GM12892 (cell line): Measurements from ENCODE around the gene PSMC3IP.

ENCODE experiments used
- DNase-seq: peaks from one replicate; pipeline ENCODE4 v3.0.0; 2011; ENCODE audit not compliant: insufficient read length
- FAIRE-seq: peaks from 2 replicates; lab custom pipeline; 2011; peaks lifted over from hg19 to GRCh38; lab: Jason Lieb, UNC
- POLR2A ChIP-seq: IDR thresholded peaks from 2 replicates; pipeline ENCODE4 v1.6.1; 2011; ENCODE audit warnings: low read depth, low read length, control low read depth
- POLR2AphosphoS5 ChIP-seq: IDR thresholded peaks from 2 replicates; pipeline ENCODE4 v1.6.1; 2011; ENCODE audit warnings: low read depth, low read length, control low read depth
- TAF1 ChIP-seq: IDR thresholded peaks from 2 replicates; pipeline ENCODE4 v1.6.1; 2011; ENCODE audit warnings: low read depth, mild to moderate bottlenecking, control low read depth, low read length, borderline replicate concordance

Gene PSMC3IP

DNA sequence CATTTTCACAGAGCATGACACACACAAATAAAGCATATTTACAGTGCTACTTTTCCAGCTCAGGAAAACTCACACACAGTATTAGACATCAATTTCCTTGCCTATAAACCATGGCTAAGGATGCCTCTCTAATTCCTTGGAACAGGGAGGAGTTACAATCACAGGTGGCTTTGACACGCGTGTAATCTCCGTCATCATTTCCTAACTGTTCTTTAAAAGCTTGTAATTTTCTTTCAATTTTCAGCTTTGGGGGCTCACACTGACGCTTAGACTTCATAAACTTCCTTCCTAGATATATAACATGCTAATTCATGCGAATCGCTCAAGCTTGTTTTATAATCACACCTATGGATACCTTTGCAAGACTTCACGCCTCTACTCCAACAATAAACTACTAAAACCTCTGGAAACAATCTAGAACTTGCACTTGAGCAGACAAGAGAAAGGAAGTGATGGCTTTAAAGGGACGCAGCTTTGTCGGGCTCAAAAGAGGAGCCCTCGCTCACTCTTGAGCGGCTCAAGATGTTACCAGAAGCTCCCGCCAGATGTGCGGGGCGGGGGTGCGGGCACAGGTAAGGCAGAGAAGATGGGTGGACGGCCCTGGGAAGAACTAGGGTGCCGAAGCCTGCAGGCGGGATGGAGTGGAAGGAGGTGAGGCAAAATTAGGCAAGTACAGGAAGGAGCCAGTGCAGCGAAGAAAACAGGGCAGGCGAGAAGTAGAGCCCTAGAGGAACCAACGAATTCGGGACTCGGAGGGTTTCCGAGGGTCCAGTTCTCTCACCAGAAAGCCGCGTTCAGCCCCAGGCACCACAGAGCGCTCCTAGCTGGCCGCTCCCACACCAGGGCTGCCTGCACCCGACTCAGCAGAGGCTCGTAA, 31.0 kb upstream of the PSMC3IP start:
- TF ChIP-seq TAF1 = no peak
- no peak for TF ChIP-seq POLR2AphosphoS5
- FAIRE-seq = peak; percentile 27

DNA sequence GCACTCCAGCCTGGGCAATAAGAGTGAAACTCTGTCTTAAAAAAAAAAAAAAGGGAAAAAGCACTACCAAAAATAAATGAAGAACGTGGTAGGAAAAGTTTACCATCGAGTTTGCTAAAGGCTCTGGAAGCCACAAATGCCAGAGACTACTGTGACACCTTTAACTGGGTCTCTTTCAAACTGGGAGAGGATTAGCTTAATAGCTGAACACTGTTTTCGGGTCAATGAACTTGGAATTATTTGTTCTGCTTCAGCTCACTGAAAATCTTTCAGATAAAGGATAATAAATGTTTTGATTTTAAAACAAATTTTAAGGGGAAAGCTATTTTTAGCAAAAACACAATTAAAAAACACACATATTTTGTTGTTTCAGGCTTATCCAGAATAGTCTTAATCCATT, 30.2 kb upstream of the PSMC3IP start:
- TF ChIP-seq POLR2AphosphoS5 (no peak), TAF1 (no peak), POLR2A (no peak)
- no peak for FAIRE-seq
- DNase-seq = no peak

More for the DNA sequence above, 31.0 kb upstream of the PSMC3IP start:
- DNase-seq = no peak

DNA sequence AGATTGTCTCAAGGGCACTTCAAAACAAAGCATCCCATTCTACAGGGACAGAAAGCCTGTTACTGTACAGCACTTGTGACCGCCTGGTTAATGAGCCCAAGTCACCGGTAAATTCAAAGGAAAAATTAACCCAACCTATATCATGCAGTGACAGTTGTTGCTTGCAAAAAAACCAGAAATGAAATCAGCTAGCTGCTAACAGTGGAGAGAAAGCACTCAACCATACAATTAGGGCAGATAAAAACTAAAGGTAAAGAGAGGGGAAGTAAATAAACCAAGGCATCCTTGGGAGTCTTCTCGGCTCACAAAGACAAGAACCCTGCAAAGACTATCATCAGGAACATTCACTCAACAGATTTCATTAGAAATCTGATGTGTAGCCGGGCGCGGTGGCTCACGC, 25.8 kb upstream of the PSMC3IP start:
- no peak for TF ChIP-seq POLR2AphosphoS5
- no peak for TF ChIP-seq TAF1
- TF ChIP-seq POLR2A = no peak
- FAIRE-seq (no peak), DNase-seq (no peak)

DNA sequence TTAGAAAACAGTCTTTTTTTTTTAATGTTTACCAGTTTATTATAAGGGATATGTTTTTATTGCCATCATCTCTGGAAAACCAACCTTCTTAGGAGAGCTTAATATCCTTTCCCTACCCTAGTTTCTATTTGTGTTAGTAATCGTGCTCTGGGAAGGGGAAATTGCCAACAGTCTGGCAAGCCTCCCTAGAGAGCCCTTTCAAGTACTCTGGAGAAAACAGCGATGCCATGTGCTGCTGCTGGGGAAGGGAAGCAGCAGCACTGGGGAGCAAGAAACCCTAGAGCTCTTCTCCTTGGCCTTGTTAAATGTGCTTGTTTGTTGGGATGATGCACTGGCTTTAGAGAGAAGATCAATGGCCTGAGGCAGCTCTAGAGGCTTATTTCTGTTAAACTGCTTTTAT, 21.4 kb upstream of the PSMC3IP start:
- FAIRE-seq (no peak), DNase-seq (no peak)
- TF ChIP-seq POLR2AphosphoS5 (no peak), POLR2A (no peak), TAF1 (no peak)

DNA sequence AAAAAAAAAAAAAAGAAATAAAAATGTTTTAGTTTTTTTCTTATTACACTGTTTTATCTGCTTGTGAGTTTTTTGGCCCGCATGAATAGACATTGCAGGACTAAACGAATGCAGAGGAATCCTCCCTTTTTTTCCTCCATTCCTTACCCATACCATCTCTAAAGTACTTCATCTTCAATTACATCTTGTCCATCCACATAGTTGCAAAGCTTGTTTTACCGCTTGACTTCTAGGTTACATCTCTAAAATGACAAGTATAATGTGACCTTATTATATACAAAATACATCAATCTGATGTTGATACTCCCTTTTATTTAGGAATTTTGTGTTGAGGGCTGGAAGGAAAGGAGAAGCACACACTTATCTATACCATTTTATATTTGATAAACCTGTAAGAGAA, 18.9 kb upstream of the PSMC3IP start:
- no peak for FAIRE-seq
- no peak for TF ChIP-seq POLR2AphosphoS5
- no peak for TF ChIP-seq POLR2A
- no peak for TF ChIP-seq TAF1
- no peak for DNase-seq

DNA sequence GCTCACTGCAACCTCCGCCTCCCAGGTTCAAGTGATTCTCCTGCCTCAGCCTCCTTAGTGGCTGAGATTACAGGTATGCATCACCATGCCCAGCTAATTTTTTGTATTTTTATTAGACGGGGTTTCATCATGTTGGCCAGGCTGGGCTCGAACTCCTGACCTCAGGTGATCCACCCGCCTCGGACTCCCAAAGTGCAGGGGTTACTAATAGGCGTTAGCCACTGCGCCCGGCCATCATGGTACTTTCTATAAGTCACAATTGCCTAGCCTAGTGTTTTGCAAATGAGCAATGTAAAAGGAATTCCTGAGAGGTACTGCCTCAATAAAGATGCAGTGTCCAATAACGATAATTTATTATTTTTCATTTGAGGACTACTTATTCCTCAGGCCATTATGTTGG, 13.9 kb upstream of the PSMC3IP start:
- DNase-seq = no peak
- no peak for TF ChIP-seq POLR2AphosphoS5
- no peak for TF ChIP-seq TAF1
- no peak for TF ChIP-seq POLR2A
- no peak for FAIRE-seq

DNA sequence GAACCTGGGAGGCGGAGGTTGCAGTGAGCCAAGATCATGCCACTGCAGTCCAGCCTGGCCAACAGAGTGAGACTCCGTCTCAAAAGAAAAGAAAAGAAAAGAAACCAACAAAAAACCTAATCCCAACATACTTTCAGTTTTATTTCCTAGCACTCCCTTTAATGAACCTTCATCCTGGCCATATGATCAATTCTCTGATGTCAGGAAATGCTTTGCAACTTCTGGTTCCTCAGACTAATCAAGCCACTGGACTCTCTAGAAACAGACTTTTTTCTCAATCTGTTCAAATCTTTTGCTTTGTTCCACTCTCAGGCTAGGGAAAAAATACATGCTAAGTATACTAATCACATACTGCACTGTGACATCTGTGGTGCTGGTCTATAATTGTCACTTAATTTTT, 13.4 kb upstream of the PSMC3IP start:
- no peak for FAIRE-seq
- no peak for DNase-seq
- TF ChIP-seq POLR2A (no peak), POLR2AphosphoS5 (no peak), TAF1 (no peak)

DNA sequence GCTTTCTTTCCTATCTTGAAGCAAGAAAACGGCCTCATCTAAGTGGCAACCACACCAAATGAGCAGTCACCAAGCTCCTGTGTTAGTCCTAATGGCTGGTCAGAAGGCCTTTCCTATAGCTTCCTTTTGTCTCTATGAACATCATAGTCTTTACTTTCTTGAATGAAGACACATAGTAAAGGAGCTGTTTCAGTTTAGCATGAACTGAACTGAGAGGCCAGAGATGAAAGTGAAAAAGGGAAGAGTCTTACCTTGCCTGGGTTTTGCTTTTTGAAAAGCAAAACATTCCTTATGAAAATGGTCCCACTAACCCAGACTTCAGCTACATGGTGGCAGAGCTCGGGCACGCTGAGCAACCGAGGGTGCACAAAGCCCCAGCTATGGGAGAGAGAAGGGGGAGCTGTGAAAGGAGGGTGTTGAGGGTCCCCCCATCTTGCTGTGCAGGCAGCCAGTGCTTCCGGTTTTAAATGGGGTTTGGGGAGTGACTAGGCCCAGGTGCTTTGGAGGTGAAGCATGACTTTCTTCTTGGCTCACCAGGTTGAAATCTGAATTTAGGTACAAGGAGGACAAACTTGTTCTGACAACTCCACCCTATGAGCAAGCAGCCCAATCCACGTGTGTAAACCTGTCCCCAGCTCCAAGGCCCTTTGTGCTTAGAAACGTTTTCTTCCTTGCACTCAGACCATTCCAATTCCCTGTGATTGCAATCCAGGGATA, 9.1 kb upstream of the PSMC3IP start:
- DNase-seq (peak; percentile 57), FAIRE-seq (peak; percentile 88)
- TF ChIP-seq TAF1 (no peak), POLR2A (no peak)

DNA sequence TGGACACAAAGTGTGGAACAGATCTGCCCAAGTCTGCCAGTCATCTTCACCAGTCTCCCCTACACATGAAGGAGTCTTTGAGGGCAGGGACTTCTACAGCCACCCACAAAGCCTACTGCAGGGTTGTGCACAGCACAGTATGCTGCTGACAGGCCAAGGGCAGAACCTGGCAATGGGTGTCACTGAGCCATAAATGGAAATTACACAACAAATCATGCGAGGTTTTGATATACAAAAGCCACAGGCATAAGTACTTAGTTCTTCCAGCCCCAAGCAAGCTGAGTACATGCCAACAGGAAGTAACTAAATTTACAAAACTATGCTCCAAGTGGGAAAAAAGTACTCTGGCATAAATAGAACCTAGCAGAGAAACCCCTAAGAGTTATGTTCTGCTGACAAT, 7.8 kb upstream of the PSMC3IP start:
- FAIRE-seq = no peak
- no peak for DNase-seq
- TF ChIP-seq POLR2AphosphoS5 (no peak), POLR2A (no peak), TAF1 (no peak)

DNA sequence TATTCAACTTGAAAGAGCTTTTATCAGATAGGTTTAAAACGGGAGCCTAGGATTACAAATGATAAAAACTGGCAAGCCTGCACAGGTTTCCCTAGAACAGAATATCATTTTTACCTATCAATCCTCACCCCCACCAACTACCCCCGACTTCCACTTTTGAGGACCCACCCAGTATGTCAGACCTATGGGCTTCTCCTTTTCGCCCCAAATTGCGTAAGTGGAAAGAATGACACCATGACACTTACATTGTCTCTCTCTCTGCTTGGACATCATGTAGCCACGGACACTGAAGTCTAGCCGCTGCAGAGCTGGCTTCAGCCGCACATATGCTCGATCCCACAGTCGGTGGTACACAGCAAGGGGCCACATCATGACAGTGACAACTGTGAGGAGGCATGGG, 7.4 kb upstream of the PSMC3IP start:
- TF ChIP-seq POLR2AphosphoS5 = no peak
- no peak for TF ChIP-seq TAF1
- TF ChIP-seq POLR2A = no peak
- FAIRE-seq (no peak), DNase-seq (no peak)

DNA sequence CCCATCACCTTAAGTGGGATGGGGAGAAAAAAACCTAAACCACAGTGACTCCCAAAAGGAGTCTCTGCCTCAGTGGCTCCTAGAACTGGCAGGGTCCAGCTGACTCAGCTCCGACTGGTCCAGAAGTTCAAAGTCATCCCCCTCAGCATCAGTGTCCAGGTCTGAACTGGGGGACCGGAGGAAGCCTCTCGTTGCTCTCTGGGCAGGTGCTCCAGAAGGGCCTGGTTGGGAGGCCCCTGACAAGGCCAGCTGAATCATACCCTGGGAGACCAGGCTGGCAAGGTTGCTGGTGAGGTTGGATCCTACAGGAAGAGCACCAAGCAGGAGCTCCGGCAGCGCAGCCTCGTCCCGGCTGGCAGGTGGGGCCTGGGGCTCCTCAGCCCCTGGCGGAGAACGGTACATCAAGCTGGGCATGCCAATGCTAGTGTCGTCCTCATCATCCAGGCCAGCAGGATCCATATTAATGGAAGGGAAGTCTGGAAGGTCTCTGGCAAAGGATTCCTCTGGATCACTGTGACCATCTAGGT, 4.3 kb upstream of the PSMC3IP start:
- DNase-seq = no peak
- no peak for FAIRE-seq
- no peak for TF ChIP-seq POLR2A
- no peak for TF ChIP-seq TAF1
- no peak for TF ChIP-seq POLR2AphosphoS5

DNA sequence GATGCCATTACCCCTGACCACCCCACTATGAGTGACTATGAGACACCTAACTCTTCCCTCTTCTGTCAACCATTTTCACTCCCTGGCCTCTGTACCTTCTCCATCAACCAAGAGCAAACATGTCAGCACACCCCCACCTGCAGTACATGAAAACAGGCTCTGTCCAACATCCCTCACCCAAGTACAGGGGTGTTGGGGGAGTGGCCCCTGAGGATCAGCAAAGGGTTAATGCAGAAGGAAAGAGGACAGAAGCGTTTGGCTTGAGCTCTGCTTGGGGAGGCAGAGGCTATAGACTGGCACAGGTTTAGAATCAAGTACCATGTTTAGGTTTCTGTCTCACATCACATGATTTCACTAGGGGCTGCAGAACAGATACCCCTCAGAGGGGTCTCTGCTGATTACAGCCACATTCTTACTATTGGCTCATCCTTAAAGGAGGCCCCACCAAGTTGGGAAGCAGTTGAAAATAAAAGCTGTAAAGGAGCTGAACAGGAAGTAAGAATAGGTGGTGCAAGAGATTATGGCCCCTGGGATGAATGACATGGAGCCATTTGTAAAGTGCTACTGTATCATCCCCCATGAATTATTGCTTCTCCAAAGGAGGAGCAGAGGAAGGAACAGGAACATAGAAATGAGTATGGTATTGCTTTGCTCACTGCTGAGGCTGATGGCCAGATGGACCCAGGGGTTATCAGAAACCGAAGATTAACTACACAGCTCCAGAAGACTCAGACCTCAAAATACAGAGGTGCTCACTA, 2.4 kb upstream of the PSMC3IP start:
- no peak for DNase-seq
- FAIRE-seq = no peak
- no peak for TF ChIP-seq TAF1
- TF ChIP-seq POLR2A = no peak
- TF ChIP-seq POLR2AphosphoS5 = no peak
